ENCODE results near the gene PJA2. TPM values are rescaled to one million over a fixed set of nuclear protein-coding genes. Genes with fewer than 3 reads are reported as not detected.

PJA2 gene
- polyA plus RNA-seq, 1 donor from 2014 or later = 142 TPM

DNA sequence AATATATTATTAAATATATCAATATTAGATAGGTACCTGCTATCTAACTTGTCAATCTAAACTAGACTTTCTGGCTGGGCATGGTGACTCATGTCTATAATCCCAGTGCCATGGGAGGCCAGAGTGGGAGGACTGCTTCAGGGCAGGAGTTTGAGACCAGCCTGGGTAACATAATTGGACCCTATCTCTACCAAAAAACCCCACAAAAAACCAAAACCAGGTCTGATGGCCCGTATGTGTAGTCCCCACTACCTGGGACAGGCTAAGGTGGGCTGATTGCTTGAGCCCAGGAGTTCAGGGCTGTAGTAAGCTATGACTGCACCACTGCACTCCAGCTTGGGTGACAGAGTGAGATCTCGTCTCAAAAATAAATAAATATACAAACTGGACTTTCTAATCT lies 55.0 kb downstream of the PJA2 start:
- Histone ChIP-seq H2AFZ (ENCODE audit: low read depth, low read length) (no peak overlapping the region), H3K9me2 (ENCODE audit: insufficient read depth, low read length) (no peaks in the 10 kb centered on the region), H3K27ac (ENCODE audit: low read length) (no peak overlapping the region), H3K27me3 (ENCODE audit: insufficient read depth, low read depth, low read length) (no peaks in the 10 kb centered on the region), H4K20me1 (ENCODE audit: insufficient read depth) (no peaks in the 10 kb centered on the region), H3K36me3 (ENCODE audit: insufficient read depth, low read length) (peaks cover 9% of the 10 kb centered on the region), H3K9ac (ENCODE audit: low read length) (no peak overlapping the region), H3K4me3 (ENCODE audit: low read length) (no peak overlapping the region), H3K9me3 (ENCODE audit: low read length) (no peaks in the 10 kb centered on the region), H3K4me2 (ENCODE audit: low read length) (no peak overlapping the region), H3K79me2 (replicated peaks; ENCODE audit: insufficient read depth, low read length) (no peaks in the 10 kb centered on the region), H3F3A (ENCODE audit: insufficient read depth, low read length, poor library complexity, severe bottlenecking) (no peaks in the 10 kb centered on the region)
- TF ChIP-seq RAD21 (conservative IDR thresholded peaks at IDR 0.05) (no peak), POLR2AphosphoS5 (IDR thresholded peaks at IDR 0.05) (no peak), SMC3 (conservative IDR thresholded peaks at IDR 0.05; ENCODE audit: poor library complexity) (no peak), MXI1 (conservative IDR thresholded peaks at IDR 0.05; ENCODE audit: poor library complexity, severe bottlenecking) (no peak)
- TF ChIP-seq, protein P1, sequence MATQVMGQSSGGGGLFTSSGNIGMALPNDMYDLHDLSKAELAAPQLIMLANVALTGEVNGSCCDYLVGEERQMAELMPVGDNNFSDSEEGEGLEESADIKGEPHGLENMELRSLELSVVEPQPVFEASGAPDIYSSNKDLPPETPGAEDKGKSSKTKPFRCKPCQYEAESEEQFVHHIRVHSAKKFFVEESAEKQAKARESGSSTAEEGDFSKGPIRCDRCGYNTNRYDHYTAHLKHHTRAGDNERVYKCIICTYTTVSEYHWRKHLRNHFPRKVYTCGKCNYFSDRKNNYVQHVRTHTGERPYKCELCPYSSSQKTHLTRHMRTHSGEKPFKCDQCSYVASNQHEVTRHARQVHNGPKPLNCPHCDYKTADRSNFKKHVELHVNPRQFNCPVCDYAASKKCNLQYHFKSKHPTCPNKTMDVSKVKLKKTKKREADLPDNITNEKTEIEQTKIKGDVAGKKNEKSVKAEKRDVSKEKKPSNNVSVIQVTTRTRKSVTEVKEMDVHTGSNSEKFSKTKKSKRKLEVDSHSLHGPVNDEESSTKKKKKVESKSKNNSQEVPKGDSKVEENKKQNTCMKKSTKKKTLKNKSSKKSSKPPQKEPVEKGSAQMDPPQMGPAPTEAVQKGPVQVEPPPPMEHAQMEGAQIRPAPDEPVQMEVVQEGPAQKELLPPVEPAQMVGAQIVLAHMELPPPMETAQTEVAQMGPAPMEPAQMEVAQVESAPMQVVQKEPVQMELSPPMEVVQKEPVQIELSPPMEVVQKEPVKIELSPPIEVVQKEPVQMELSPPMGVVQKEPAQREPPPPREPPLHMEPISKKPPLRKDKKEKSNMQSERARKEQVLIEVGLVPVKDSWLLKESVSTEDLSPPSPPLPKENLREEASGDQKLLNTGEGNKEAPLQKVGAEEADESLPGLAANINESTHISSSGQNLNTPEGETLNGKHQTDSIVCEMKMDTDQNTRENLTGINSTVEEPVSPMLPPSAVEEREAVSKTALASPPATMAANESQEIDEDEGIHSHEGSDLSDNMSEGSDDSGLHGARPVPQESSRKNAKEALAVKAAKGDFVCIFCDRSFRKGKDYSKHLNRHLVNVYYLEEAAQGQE (IDR thresholded peaks at IDR 0.05; ENCODE audit: borderline replicate concordance) = no peak

DNA sequence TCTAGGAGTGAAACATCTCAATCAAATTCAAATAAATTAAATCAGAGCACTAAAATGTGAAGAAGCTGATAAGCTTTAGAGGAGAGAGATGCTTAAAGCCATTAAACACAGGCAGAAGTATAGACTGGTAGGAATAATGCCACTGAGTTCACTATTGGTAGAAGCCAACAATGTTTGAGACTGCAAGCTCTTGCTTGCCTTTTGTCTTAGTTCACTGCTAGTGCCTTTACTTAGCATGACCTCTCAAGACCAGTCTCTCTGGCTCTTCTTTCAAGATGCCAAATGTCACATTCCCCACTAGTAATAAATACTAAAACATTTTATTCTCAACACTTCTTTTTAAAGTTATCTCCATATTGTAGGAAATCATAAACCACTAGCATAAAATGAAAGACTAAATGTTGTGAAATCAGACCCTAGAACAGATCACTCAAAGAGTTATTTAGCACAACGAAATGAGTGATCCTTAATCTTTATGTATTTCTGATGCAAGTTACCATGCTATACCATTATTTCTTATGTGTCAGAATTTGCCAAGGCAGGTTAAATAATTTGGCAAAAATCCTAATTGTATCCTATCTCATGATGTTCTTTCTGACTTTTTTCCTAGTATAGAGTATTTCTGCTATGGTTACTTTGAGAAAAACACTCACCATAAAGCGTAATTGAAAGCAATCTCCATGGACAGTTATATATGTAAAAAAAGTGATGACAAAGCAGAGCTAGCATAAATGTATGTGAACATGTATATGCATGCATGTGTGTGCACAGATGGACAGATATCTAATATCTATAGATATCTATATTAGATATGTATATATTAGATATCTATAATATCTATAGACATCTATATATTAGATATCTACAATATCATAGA lies 57.5 kb downstream of the PJA2 start:
- H3K36me3 ChIP-seq (ENCODE audit: insufficient read depth, low read length) = peaks cover 15% of the 10 kb centered on the region
- no peaks in the 10 kb centered on the region for H4K20me1 ChIP-seq (ENCODE audit: insufficient read depth)

DNA sequence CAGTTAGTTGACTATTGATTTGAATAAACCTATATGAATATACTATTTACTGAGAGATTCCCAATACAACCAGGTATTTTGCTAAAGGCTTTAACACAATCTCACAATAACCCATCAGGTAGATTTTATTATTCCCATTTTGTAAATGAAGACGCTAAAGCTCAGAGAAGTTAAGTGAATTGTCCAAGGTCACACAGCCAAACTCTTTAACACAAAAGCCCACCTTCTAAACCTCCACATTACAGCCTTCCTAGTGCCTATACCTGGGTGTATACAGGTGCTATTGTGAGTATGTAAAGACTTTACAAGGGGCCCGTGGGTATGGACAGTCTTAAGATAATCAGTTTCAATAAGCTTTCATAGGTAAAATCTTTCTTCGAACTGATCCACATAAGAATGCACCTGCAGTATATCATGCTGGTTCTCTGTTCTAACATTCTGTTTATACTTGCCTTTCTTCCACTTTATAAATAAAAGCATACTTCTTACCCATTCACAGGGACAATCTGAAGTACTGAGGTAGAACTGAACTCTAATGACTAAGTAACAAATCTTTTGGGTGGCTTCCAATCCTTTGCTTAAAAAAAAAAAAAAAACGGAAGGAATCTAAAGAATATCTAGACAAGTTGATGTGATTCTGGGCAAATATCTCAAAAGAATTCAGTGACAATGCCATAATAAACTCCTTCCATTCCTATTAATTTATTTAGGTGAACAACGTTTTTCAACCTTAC lies 59.1 kb downstream of the PJA2 start:
- Histone ChIP-seq H4K20me1 (ENCODE audit: insufficient read depth) (no peaks in the 10 kb centered on the region), H3K27me3 (ENCODE audit: insufficient read depth, low read depth, low read length) (no peaks in the 10 kb centered on the region), H2AFZ (ENCODE audit: low read depth, low read length) (no peak overlapping the region), H3K36me3 (ENCODE audit: insufficient read depth, low read length) (peaks cover 22% of the 10 kb centered on the region), H3K4me3 (ENCODE audit: low read length) (no peak overlapping the region), H3K9me3 (ENCODE audit: low read length) (no peaks in the 10 kb centered on the region), H3K9me2 (ENCODE audit: insufficient read depth, low read length) (no peaks in the 10 kb centered on the region), H3K27ac (ENCODE audit: low read length) (no peak overlapping the region), H3K4me2 (ENCODE audit: low read length) (no peak overlapping the region), H3K9ac (ENCODE audit: low read length) (no peak overlapping the region), H3K79me2 (replicated peaks; ENCODE audit: insufficient read depth, low read length) (no peaks in the 10 kb centered on the region), H3F3A (ENCODE audit: insufficient read depth, low read length, poor library complexity, severe bottlenecking) (no peaks in the 10 kb centered on the region)
- TF ChIP-seq, protein P2, sequence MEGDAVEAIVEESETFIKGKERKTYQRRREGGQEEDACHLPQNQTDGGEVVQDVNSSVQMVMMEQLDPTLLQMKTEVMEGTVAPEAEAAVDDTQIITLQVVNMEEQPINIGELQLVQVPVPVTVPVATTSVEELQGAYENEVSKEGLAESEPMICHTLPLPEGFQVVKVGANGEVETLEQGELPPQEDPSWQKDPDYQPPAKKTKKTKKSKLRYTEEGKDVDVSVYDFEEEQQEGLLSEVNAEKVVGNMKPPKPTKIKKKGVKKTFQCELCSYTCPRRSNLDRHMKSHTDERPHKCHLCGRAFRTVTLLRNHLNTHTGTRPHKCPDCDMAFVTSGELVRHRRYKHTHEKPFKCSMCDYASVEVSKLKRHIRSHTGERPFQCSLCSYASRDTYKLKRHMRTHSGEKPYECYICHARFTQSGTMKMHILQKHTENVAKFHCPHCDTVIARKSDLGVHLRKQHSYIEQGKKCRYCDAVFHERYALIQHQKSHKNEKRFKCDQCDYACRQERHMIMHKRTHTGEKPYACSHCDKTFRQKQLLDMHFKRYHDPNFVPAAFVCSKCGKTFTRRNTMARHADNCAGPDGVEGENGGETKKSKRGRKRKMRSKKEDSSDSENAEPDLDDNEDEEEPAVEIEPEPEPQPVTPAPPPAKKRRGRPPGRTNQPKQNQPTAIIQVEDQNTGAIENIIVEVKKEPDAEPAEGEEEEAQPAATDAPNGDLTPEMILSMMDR (IDR thresholded peaks at IDR 0.05; ENCODE audit: poor library complexity, severe bottlenecking) = no peak
- TF ChIP-seq EP300 (conservative IDR thresholded peaks at IDR 0.05; ENCODE audit: poor library complexity, severe bottlenecking) (no peak), POLR2AphosphoS5 (IDR thresholded peaks at IDR 0.05) (no peak), TAF1 (IDR thresholded peaks at IDR 0.05; ENCODE audit: low read depth) (no peak), SMC3 (conservative IDR thresholded peaks at IDR 0.05; ENCODE audit: poor library complexity) (no peak), MXI1 (conservative IDR thresholded peaks at IDR 0.05; ENCODE audit: poor library complexity, severe bottlenecking) (no peak), RAD21 (conservative IDR thresholded peaks at IDR 0.05) (no peak), EZH2 (IDR thresholded peaks at IDR 0.05; ENCODE audit: borderline replicate concordance, insufficient read depth, low read length, poor library complexity, severe bottlenecking) (no peak)
- TF ChIP-seq, protein P1 (IDR thresholded peaks at IDR 0.05; ENCODE audit: borderline replicate concordance) = no peak

More for the DNA sequence above, 57.5 kb downstream of the PJA2 start:
- Histone ChIP-seq H2AFZ (ENCODE audit: low read depth, low read length) (no peak overlapping the region), H3K27me3 (ENCODE audit: insufficient read depth, low read depth, low read length) (no peaks in the 10 kb centered on the region), H3K27ac (ENCODE audit: low read length) (no peak overlapping the region), H3K4me2 (ENCODE audit: low read length) (no peak overlapping the region), H3K9me2 (ENCODE audit: insufficient read depth, low read length) (no peaks in the 10 kb centered on the region), H3K9ac (ENCODE audit: low read length) (no peak overlapping the region), H3K4me3 (ENCODE audit: low read length) (no peak overlapping the region), H3F3A (ENCODE audit: insufficient read depth, low read length, poor library complexity, severe bottlenecking) (no peaks in the 10 kb centered on the region), H3K9me3 (ENCODE audit: low read length) (no peaks in the 10 kb centered on the region), H3K79me2 (replicated peaks; ENCODE audit: insufficient read depth, low read length) (no peaks in the 10 kb centered on the region)
- TF ChIP-seq RAD21 (conservative IDR thresholded peaks at IDR 0.05) = no peak
- TF ChIP-seq SMC3 (conservative IDR thresholded peaks at IDR 0.05; ENCODE audit: poor library complexity) = no peak
- TF ChIP-seq POLR2AphosphoS5 (IDR thresholded peaks at IDR 0.05) = no peak
- no peak for TF ChIP-seq EZH2 (IDR thresholded peaks at IDR 0.05; ENCODE audit: borderline replicate concordance, insufficient read depth, low read length, poor library complexity, severe bottlenecking)
- no peak for TF ChIP-seq TAF1 (IDR thresholded peaks at IDR 0.05; ENCODE audit: low read depth)
